ENCODE measurements around the gene GABRR2.

GRCh38 chr6:89221971-89222711 is 93.0 kb downstream of the GABRR2 start:
- TF ChIP-seq EZH2 (IDR thresholded peaks at IDR 0.05) (no peak), EZH2phosphoT487 (IDR thresholded peaks at IDR 0.05) (no peak)
- TF ChIP-seq, protein P1, sequence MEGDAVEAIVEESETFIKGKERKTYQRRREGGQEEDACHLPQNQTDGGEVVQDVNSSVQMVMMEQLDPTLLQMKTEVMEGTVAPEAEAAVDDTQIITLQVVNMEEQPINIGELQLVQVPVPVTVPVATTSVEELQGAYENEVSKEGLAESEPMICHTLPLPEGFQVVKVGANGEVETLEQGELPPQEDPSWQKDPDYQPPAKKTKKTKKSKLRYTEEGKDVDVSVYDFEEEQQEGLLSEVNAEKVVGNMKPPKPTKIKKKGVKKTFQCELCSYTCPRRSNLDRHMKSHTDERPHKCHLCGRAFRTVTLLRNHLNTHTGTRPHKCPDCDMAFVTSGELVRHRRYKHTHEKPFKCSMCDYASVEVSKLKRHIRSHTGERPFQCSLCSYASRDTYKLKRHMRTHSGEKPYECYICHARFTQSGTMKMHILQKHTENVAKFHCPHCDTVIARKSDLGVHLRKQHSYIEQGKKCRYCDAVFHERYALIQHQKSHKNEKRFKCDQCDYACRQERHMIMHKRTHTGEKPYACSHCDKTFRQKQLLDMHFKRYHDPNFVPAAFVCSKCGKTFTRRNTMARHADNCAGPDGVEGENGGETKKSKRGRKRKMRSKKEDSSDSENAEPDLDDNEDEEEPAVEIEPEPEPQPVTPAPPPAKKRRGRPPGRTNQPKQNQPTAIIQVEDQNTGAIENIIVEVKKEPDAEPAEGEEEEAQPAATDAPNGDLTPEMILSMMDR (IDR thresholded peaks at IDR 0.05): no peak

Data from neural progenitor cell (in vitro differentiated cells).